ENCODE measurements around the gene ZBP1. TPM values are rescaled to one million over a fixed set of nuclear protein-coding genes. Genes with fewer than 3 reads are reported as not detected.

The ZBP1 gene
- total RNA-seq, 1 experiment from 2014 or later, result not detected

DNA sequence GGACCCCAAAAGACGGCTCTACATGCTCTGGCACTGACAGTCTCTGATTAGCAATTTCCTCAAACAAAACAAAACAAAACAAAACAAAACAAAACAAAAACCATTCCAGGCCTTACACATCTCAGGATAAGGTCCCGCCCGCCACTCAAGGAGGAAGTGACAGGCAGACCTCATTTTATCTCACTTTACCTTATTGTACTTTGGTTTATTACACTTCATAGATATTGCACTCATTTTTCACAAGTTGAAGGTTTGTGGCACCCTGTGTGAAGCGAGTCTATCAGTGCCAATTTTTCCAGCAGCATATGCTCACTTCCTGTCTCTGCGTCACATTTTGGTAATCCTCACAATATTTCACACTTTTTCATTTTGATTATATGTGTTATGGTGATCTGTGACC, 15.2 kb downstream of the ZBP1 start (continued):
- no peak for TF ChIP-seq ATF3 (IDR thresholded peaks at IDR 0.05)
- TF ChIP-seq, protein P1, sequence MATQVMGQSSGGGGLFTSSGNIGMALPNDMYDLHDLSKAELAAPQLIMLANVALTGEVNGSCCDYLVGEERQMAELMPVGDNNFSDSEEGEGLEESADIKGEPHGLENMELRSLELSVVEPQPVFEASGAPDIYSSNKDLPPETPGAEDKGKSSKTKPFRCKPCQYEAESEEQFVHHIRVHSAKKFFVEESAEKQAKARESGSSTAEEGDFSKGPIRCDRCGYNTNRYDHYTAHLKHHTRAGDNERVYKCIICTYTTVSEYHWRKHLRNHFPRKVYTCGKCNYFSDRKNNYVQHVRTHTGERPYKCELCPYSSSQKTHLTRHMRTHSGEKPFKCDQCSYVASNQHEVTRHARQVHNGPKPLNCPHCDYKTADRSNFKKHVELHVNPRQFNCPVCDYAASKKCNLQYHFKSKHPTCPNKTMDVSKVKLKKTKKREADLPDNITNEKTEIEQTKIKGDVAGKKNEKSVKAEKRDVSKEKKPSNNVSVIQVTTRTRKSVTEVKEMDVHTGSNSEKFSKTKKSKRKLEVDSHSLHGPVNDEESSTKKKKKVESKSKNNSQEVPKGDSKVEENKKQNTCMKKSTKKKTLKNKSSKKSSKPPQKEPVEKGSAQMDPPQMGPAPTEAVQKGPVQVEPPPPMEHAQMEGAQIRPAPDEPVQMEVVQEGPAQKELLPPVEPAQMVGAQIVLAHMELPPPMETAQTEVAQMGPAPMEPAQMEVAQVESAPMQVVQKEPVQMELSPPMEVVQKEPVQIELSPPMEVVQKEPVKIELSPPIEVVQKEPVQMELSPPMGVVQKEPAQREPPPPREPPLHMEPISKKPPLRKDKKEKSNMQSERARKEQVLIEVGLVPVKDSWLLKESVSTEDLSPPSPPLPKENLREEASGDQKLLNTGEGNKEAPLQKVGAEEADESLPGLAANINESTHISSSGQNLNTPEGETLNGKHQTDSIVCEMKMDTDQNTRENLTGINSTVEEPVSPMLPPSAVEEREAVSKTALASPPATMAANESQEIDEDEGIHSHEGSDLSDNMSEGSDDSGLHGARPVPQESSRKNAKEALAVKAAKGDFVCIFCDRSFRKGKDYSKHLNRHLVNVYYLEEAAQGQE (IDR thresholded peaks at IDR 0.05; ENCODE audit: low read depth), result no peak

- ATAC-seq (no peak), DNase-seq (ENCODE audit: low read depth, low spot score) (no peak)
- no peaks in the 10 kb centered on the region for H3K36me3 ChIP-seq (ENCODE audit: control insufficient read depth in 1 of 2, insufficient read depth in 2 of 2, low read length in 2 of 2)
- no peak overlapping the region for H3K4me3 ChIP-seq (replicated peaks in 1 of 2; ENCODE audit: low read depth in 1 of 2, low read length in 2 of 2)
- no peak overlapping the region for H3K27ac ChIP-seq (ENCODE audit: low read depth, low read length)
- ChIA-PET POLR2A (no interaction called here), CTCF (no interaction called here), RAD21 (ENCODE audit: low non-redundant PET in 1 of 2, low total read pairs in 2 of 2, uncharacterized antibody in 2 of 2, unreplicated experiment in 2 of 2) (no interaction called here)
- H3K9me2 ChIP-seq (ENCODE audit: insufficient read depth), result no peaks in the 10 kb centered on the region
- H3K9ac ChIP-seq (ENCODE audit: low read length), result no peak overlapping the region
- BruUV-seq (replicated peaks), result no TSS peak
- H2AFZ ChIP-seq (ENCODE audit: low read depth, low read length, poor library complexity, severe bottlenecking), result no peak overlapping the region
- no peaks in the 10 kb centered on the region for H3K9me3 ChIP-seq (ENCODE audit: control insufficient read depth in 1 of 2, insufficient read depth in 1 of 2, low read depth in 1 of 2, low read length in 2 of 2)
- intact Hi-C loops (cut with micrococcal nuclease), result no loop called here
- peaks cover 7% of the 10 kb centered on the region; the same call in 1 of the 2 replicates for H3K27me3 ChIP-seq (ENCODE audit: insufficient read depth, low read length)
- no peaks in the 10 kb centered on the region for H4K20me1 ChIP-seq (ENCODE audit: insufficient read depth)
- H3K4me2 ChIP-seq (ENCODE audit: low read length), result no peak overlapping the region
- no peaks in the 10 kb centered on the region for H3K4me1 ChIP-seq (ENCODE audit: control insufficient read depth in 1 of 2, insufficient read depth in 2 of 2, low read length in 2 of 2)
- H3K79me2 ChIP-seq (ENCODE audit: insufficient read depth, low read length), result no peaks in the 10 kb centered on the region
- TF ChIP-seq FOSL1 (IDR thresholded peaks at IDR 0.05; ENCODE audit: low read depth) (no peak), EZH2 (IDR thresholded peaks at IDR 0.05) (no peak), CBX3 (IDR thresholded peaks at IDR 0.05; ENCODE audit: low read depth) (no peak), CEBPB (IDR thresholded peaks at IDR 0.05; ENCODE audit: low read depth) (no peak), EZH2phosphoT487 (IDR thresholded peaks at IDR 0.05; ENCODE audit: borderline replicate concordance) (no peak), POLR2A (IDR thresholded peaks at IDR 0.05; ENCODE audit: borderline replicate concordance, extremely low read depth, insufficient read depth, insufficient read length) (no peak), MAX (IDR thresholded peaks at IDR 0.05) (no peak), YY1 (IDR thresholded peaks at IDR 0.05; ENCODE audit: extremely low read depth, insufficient replicate concordance, low read depth, low read length) (no peak), SIN3A (IDR thresholded peaks at IDR 0.05; ENCODE audit: low read depth) (no peak), ZNF274 (IDR thresholded peaks at IDR 0.05; ENCODE audit: low read depth, low read length) (no peak), ZFX (IDR thresholded peaks at IDR 0.05) (no peak), TCF7L2 (IDR thresholded peaks at IDR 0.05; ENCODE audit: borderline replicate concordance, extremely low read depth, insufficient read depth, insufficient read length) (no peak), POLR2AphosphoS5 (IDR thresholded peaks at IDR 0.05; ENCODE audit: low read depth, low read length) (no peak), SP1 (IDR thresholded peaks at IDR 0.05; ENCODE audit: low read depth) (no peak)
- TF ChIP-seq, protein P2, sequence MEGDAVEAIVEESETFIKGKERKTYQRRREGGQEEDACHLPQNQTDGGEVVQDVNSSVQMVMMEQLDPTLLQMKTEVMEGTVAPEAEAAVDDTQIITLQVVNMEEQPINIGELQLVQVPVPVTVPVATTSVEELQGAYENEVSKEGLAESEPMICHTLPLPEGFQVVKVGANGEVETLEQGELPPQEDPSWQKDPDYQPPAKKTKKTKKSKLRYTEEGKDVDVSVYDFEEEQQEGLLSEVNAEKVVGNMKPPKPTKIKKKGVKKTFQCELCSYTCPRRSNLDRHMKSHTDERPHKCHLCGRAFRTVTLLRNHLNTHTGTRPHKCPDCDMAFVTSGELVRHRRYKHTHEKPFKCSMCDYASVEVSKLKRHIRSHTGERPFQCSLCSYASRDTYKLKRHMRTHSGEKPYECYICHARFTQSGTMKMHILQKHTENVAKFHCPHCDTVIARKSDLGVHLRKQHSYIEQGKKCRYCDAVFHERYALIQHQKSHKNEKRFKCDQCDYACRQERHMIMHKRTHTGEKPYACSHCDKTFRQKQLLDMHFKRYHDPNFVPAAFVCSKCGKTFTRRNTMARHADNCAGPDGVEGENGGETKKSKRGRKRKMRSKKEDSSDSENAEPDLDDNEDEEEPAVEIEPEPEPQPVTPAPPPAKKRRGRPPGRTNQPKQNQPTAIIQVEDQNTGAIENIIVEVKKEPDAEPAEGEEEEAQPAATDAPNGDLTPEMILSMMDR (IDR thresholded peaks at IDR 0.05 in 2 of 3, conservative IDR thresholded peaks at IDR 0.05 in 1 of 3; ENCODE audit: borderline replicate concordance in 1 of 3, insufficient read depth in 1 of 3, low read depth in 2 of 3, low read length in 2 of 3), result no peak
- TF ChIP-seq, protein P1 (IDR thresholded peaks at IDR 0.05; ENCODE audit: low read depth), result no peak
These were observed 17.1 kb downstream of the ZBP1 start for GRCh38 chr20:57603120-57603519.

All from HCT116 (cell line).